Renal cortex interstitium (tissue), 11 donors: ENCODE measurements around the gene SDK1. TPM values are rescaled to one million over a fixed set of nuclear protein-coding genes. Genes with fewer than 3 reads are reported as not detected.

Experiments used
- DNase-seq, 11 donors: peaks; one replicate each; pipeline ENCODE4 v3.0.0-alpha.2; 2013; ENCODE audit warnings: low read depth in 9 of 11, low spot score in 4 of 11; ENCODE audit errors: extremely low read depth in 1 of 11
- polyA plus RNA-seq, 3 donors: library from polyadenylated mRNA; unstranded; fragments of 120-200 nt; gene quantifications; one replicate each; pipeline ENCODE4 v1.2.1, GENCODE V29; 2013; ENCODE audit not compliant: insufficient read length in 3 of 3

The SDK1 gene
- polyA plus RNA-seq, 3 donors, result 5.9 to 9.1 (median 7.6) TPM

DNA sequence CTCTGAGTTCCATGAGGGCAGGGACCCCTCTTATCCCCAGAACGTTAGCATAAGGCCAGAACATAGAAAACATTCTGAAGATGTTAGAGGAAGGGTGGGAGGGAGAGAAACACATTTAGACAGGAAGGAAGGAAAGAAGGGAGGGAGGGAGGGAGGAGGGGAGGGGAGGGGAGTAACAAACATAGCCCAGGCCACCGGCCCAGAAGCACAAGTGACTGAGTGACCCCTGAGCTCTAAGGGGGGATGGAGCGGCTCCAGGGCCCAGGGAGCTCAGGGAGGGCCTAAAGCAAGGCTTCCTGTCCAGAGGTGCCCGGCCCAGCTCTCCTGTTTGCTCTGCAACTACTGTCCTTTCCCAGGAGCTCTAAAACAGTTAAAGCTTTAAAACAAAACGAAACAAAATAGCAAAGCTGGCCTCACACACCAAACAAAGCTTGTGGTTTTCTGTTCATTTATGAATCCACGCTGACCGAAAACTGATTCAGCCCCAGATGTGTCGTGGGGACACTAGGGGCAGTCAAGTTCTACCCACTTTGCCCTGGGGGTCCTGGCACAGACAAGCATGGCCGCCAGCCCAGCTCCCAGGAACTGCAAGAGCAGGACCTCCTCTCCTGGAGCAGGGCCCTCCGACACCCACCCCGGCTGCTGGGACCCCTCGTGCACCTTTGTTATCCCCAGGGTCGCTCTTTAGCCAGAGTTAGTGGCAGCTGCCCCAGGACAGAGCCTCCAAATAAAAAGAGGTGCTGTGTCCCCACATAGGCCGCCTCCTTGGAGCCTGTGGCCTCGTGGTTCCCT, 884.9 kb downstream of the SDK1 start:
- no peak for DNase-seq

GRCh38 chr7:4186513-4186780, 885.4 kb downstream of the SDK1 start:
- no peak for DNase-seq

- no peak for DNase-seq
Measured at GRCh38 chr7:4188651-4189050, 887.6 kb downstream of the SDK1 start.

DNA sequence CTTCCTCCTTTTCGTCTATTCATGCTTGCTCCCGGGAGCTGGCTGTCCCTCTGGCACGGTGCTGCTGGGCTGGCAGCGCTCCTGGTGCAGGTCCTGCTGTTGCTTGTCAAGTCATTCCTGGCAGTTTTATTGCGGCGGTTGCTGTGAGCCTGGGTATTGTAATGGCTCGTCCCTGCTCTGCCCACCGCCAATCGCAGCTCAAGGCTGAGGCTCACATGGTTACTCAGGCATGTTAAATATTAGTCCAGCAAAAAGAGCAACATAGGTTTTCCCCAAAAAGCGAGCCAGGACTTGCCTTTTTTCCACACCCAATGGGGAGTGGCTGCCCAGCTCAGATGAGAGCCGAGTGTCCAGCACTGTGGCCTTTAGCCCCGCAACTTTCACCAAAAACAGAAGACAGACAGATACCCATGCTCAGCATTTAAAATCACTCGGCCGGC, 888.1 kb downstream of the SDK1 start:
- peak in 6 of 11 donors; percentile 39 to 64 (median 50) for DNase-seq

GRCh38 chr7:4190010-4190981, 889.2 kb downstream of the SDK1 start:
- DNase-seq, result no peak

- no peak for DNase-seq
Measured at GRCh38 chr7:4191046-4191445, 890.0 kb downstream of the SDK1 start.

DNA sequence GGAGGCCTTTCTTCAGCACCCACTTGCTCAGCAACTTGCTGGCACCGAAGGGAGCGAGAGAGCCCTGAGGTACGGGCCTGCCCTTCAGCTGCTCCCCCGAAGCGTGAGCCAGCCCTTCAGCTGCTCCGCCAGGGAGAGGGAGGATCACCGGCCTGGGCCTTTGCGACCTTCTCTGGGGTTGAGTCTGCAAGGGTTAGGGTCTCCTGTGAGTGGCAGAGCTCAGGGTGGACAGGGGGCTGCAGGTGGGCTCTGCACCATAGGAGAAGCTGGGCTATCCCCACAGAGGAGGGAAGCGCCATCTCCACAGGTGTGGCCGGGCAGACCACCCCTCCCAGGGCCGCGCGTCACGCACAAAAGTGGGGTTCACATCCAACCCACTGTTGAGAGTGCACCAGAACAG, 890.5 kb downstream of the SDK1 start:
- no peak for DNase-seq

DNA sequence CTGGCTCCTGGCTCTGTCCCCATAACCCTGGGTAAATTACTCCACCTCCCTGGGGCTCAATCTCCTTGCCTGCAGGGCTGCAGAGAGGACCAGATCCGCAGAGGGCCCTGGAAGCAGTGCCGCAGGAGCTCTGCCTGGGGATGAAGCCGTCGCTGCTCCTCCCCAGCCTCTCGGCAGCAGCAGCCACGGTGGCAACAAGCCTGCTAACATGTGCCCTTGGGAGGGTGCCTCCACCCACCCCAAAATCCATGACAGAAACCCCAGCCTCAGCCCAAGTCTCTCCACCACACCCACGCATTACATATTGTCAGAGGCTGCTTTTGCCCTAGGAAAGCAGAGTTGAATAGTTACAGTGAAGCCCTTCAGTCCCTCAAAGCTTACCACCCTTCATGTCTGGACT, 894.6 kb downstream of the SDK1 start:
- no peak for DNase-seq

GRCh38 chr7:4196121-4196819, 895.2 kb downstream of the SDK1 start:
- DNase-seq, result no peak

- DNase-seq, result no peak
Measured at GRCh38 chr7:4198301-4198700, 897.2 kb downstream of the SDK1 start.

DNA sequence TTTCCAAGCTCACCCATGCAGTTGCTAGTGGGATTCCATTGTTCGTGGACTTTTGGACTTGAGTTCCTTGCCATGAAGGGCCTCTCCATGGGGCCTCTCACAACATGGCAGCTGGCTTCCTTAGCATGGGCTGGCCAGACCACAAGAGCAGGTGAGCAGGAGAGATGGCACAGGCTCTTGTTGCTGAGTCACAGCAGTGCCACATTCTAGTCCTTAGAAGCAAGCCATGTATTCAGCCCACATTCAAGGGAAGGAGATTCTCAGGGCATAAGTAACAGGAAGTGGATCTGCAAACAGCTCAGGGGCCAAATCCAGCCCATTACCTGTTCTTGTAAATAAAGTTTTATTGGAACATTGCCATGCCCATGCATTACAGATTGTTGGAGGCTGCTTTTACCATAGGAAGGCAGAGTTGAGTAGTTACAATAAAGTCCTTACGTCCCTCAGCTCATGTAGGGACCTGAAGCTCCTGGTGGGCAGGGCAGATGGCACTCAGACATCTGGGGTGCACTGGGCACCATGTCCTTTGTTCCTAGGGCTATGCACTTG, 899.6 kb downstream of the SDK1 start:
- no peak for DNase-seq

- DNase-seq, result no peak
Measured at GRCh38 chr7:4201566-4201965, 900.5 kb downstream of the SDK1 start.

DNA sequence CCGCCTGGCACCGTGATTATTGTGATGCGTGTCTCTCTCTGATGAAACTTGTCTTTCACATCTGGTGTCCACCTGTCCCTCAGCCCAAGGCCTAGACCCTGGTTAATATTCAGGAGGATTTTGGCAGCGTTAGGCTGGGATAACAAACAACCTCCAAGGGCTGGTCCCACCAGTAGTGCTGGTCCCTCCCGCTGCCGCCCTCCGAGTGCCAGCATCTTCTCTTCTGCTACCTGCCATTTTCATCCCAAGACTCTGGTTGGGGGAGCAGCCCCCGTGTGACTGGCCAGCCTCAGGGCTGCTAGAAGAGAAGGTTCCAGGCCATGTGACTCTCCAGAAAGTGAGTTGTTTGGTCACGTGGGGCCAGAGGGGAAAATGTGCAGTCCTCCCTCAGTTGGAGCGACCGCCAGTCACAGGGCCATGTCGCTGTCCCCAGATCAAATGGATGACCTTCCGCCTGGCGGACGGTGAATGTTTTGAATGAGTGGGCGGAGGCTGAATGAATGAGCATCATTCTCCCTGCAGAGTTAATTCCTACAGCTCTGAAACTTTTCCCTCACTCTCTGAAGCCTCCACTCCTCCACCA, 901.2 kb downstream of the SDK1 start:
- no peak for DNase-seq

- no peak for DNase-seq
Measured at GRCh38 chr7:4202954-4203353, 901.9 kb downstream of the SDK1 start.

DNA sequence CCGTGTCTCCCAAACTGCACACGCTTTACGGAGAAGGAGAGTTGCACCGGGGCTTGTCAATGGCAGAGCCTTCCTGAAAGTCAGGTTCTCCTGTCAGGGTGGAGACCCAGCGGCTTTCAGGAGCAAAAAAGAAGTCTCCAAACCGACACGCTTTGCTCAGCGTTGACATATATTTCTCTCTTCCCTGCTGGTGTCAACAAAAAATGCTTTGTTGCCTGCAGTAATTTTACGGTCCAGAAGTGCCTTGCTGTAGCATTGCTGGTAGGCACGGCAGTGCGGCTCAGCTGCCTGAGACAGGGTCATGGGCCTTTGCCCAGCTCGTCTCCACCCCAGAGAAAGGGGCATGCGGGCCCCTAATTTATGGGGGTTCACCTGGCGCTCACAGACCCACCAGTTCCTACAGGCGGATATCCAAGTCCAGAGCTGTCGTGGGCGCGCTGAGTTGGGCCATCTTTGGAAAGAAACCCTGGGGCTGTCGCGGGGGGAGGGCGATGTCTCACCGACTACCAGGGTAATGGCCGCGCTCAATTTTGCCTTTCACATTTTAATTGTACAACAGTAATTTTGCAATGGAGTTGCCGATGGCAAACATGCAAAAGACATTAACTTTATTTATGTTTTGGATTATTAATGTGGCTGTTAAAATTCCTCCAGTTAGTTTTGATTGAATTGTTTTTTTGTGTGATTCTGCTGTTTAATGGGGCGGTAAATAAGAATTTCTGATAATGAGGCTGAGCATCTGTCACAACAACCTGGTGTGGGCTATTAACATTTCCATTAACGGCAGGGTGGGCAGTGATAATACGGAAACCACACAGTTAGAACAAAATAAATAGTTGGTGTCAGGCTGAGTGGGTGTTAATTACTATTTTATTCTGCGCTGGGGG, 902.8 kb downstream of the SDK1 start:
- DNase-seq, result no peak

- no peak for DNase-seq
Measured at GRCh38 chr7:4204513-4205165, 903.6 kb downstream of the SDK1 start.

DNA sequence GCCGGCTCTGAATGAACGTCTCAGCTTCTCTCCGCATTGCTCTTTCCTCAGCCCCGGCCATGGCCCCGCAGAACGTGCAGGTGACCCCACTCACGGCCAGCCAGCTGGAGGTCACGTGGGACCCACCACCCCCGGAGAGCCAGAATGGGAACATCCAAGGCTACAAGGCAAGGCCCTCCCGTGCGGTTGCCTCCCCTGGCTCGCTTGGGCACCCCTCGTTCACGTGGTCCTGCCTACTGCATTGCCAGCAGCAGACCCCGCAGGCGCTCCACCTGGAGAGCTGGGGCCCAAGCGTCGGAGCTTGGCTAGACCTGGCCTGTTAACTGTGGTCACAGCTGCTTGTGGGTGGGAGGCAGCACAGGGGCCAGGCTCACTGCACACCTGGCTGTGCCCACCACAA, 904.8 kb downstream of the SDK1 start:
- DNase-seq, result no peak

DNA sequence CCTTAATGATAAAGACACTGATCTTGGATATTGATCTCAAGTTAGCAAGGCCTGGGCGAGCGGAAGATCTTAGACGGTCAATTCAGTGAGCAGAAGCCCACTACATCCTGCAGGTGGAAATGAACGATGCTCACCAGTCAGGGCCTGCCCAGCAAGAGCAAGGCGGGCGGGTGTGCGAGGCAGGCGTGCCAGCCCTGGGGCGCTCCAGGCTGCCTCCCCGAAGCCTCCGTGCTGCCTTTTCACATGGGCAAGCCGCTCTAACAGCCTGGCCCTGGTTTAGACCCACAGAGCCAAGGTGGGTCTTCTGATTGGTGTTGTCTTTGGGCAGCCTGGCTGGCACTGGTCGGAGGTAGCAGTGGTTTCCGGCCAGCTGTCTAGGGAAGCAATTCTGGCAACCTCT, 906.0 kb downstream of the SDK1 start:
- no peak for DNase-seq
